GM19397 (cell line): ENCODE data around the gene TGM2.

Experiments used
- ATAC-seq: cut with Tn5 transposase; IDR thresholded peaks from one replicate; pipeline ENCODE4 v1.9.1; 2021; ENCODE audit warnings: mild to moderate bottlenecking, moderate library complexity; ENCODE audit not compliant: unreplicated experiment

The TGM2 gene

GRCh38 chr20:38162878-38163875, 1.9 kb downstream of the TGM2 start:
- no peak for ATAC-seq

DNA sequence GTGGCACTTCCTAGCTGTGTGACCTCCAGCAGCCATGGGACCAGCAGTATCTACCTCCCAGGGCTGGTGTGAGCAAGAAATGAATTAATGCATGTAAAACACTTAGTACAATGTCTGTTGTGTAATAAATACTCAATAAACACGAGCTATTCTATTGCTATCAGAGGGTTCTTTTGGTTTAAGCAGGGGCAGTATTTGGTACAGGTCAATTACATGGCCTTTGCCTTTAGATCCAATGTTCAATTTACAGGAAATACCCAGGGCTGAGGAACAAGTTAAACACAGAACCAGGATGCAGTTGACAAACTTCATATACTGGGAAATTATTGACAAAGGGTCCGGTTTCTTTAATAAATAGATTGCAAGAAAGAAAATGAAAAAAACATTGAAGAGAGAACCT, 2.9 kb downstream of the TGM2 start:
- no peak for ATAC-seq

DNA sequence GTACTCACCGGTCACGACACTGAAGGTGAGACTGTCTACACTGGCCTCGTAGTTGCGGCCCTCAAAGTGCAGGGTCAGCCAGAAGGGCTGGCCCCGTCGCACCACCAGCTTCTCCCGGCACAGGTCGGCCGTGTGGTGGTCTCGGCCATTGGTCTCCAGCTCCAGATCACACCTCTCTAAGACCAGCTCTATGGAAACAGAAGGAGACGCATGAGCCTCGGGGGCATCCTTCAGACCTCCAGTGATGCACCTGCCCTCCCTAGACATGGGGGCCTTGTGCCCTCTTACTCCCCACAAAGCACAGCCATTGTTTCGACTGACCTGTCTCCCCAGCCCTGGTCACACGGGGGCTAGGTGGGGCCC, 3.7 kb downstream of the TGM2 start:
- ATAC-seq, result no peak

GRCh38 chr20:38159957-38160756, 4.9 kb downstream of the TGM2 start:
- ATAC-seq, result no peak

DNA sequence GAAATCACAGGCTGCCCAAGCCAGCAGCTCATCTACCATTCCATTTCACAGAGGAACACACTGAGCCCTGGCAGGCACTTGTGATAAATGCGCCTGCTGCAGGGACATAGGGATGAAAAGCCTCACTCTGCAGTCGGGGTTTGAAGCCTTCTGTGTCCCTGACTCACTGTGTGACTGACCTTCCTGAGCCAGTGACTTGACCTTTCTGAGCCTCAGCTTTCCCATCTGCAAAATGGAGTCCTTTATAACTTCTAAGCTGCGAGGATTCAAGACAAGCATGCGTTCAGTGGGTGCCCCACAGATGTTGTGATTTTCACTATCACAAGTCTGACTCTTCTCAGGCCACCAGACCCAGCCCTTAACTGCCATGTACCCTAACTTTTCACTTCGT, 5.5 kb downstream of the TGM2 start:
- ATAC-seq, result no peak

DNA sequence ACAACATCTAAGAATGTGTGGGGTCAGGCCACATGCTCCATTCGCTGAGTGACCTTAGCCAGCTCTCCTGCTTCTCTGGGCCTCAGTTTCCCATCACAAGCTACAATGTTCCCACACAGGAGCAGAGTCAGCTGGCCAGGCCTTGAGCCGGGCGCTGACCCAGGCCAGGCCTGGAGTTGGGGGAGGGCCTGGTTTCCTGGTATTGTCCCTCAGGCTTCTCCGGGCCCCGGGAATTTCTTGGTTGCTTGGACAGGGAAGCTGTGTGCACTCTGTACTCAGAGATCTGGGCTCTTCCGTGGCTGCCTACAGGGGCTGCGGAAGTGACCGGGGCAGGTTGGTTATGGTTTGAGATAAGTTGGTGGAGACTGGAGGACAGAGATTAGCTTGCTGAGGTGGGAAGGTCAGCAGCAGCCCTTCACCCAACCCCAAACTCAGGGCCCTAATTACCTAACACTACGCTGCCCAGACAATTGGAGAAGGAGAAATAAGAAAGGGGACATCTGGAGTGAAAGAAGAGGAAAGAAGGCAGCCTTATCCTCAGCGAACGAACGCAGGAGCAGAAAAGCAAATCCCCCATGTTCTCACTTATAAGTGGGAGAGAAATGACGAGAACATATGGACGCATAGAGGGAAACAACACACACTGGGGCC, 6.2 kb downstream of the TGM2 start:
- ATAC-seq, result no peak

DNA sequence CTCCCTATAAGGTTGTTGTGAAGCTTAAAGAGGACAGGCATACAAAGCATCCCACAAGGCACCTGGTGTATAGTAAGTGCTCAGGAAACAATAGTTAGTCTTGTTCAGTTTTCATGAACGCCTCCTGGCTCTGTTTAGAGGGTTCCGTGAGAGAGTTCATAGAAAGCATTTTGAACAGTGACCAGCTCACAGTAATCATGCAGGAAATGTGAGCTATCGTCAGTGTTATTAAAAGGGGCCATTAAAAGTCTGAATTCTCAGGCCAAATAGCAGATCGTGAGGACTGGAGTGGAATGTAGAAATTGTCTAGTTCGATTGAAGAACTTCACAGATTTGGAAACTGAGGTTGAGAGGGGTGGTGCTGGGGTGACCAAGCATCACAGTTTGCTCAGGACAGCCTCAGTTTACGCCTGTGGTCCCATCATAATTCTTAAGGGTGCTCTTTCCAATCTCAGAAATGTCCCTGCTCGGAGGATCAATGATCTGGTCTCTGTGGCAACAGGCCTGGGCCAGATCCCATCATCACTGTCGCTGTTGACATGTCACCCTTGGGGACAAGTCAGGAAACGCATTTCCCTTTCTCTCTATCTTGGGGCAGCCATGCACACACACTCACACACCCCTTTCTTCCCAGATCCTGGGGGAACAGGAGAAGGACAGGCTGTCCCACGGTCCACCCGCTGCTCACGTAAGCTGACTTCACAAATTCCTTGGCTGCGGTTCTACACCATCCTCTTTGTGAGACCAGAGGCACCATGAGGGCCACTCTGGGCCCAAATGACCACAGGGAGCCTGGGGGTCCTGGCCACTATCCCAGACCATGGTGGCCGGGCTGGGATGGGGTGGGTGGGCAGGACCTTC, 7.2 kb downstream of the TGM2 start:
- ATAC-seq, result no peak

- no peak for ATAC-seq
Measured at GRCh38 chr20:38156888-38157634, 8.0 kb downstream of the TGM2 start.

- ATAC-seq, result no peak
Measured at GRCh38 chr20:38156280-38156679, 8.8 kb downstream of the TGM2 start.

DNA sequence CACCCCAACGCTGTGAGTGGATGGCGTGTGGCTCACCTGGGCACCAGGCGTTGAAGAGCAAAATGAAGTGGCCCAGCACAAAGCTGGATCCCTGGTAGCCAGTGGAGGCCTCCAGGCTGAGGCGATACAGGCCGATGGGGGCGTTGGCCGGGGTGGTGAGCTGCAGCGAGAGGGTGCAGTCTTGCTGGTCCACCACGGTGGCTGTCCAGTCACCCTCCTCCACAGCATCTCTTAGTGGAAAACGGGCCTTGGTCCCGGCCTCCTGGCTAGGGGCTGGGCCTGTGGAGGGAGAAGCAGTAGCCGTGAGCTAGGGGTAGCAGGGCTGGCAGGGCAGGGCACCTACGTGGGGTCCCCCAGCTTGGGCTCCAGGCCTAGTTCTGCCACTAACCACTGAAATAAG, 9.3 kb downstream of the TGM2 start:
- no peak for ATAC-seq

DNA sequence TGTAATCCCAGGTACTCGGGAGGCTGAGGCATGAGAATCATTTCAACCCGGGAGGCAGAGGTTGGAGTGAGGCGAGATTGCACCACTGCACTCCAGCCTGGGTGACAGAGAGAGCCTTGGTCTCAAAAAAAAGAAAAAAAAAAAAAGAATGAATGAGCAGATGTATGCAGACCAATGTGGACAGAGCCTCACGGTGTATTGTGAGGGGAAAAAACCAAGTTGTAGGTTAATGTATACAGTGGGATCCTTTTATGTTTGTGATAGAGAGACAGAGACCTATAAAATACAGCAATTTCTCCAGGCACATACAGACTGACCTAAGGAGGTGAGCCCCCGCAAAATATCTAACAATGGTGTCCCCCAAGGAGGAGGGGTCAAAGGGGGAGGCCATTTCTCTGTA, 11.7 kb downstream of the TGM2 start:
- ATAC-seq, result no peak

- ATAC-seq, result no peak
Measured at GRCh38 chr20:38152621-38153221, 12.3 kb downstream of the TGM2 start.

DNA sequence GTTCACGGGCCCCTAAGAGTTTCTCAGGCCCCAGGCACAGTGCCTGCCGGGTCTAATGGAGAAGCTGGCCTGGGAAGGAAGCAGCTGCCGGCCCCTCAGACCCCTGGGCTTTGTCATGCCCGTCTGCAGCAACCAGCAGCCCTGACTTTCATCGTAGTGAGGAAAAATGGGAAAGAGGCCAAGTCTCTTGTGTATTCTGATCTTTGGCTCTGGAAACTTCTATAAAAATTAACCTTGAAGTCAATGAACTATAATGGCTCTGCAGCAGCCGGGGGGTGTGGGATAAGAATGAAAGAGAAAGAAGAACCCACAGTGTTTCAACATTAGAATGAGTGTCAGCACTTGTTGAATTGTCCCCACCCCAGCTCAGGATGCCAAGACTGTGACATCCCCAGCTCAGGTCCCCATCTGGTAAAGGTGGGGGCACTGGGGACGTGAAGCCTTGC, 12.9 kb downstream of the TGM2 start:
- ATAC-seq, result no peak

GRCh38 chr20:38151455-38151854, 13.6 kb downstream of the TGM2 start:
- no peak for ATAC-seq

DNA sequence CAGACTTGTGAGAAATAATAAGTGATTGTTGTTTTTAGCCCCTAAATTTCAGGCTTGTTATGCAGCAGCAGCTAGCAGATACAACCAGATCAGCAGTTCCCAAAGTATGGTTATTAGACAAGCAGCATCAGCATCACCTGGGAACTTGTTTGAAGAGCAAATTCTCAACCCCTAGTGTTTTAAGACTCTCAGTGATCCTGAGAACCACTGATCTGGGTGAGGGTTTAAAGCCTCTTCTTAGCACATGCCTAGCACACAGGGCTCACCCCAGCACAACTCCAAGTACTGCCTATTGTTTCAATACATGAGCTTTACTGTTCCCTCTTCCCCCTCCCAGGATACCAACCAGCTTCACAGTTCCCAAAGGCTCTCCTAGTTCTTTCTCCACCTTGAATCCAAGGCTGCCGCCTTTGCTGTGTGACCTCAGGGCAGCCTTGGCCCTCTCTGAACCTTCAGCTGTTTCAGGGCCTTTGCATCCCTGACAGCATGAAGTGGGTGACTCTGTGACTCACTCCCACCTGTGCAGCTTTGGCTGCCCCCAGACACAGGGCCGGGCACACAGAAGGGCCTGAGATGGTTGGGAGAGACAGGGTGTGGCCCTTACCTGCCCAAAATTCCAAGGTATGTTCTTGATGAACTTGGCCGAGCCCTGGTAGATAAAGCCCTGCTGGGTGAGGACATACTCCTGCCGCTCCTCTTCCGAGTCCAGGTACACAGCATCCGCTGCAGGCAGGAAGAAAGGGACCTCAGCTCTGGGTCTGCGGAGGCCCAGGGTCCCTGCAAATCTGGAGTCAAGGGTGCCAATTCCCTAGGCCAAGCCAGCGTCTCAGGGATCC, 14.5 kb downstream of the TGM2 start:
- no peak for ATAC-seq

GRCh38 chr20:38148328-38149102, 16.6 kb downstream of the TGM2 start:
- no peak for ATAC-seq

- ATAC-seq, result no peak
Measured at GRCh38 chr20:38147751-38148150, 17.3 kb downstream of the TGM2 start.

DNA sequence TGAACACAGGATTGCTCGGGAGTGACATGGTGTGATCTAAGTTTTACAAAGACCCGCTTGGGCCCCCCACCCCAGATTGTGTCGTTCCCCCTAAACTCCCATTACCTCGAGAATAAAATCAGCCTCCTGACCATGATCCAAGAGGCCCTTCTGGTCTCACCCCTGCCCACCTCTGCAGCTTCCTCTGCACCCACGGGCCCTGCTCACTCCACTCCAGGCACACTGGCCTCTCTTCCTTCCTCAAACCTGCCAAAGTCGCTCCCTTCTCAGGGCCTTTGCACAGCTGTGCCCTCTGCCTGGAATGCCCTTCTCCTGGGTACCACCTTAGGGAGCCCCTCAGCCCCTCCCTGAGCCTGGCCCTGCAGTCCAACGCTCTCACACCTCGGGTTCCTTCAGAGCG, 17.9 kb downstream of the TGM2 start:
- ATAC-seq, result no peak
